KMS-11 (cell line): Measurements from ENCODE around the gene RESF1.

Experiments
- H2AFZ ChIP-seq: fragments of 200-600 bp; sonication (generic); 2 replicates; pipeline ENCODE4 v1.6.1; 2016; ENCODE audit warnings: antibody characterized with exemption, mixed run types, low read depth
- H3K27ac ChIP-seq: fragments of 200-600 bp; sonication (generic); 2 replicates; pipeline ENCODE4 v1.6.1; 2016; ENCODE audit warnings: mild to moderate bottlenecking, mixed run types
- H3K27me3 ChIP-seq: fragments of 200-600 bp; sonication (generic); 2 replicates; pipeline ENCODE4 v1.6.1; 2017; ENCODE audit warnings: mild to moderate bottlenecking, low read depth, mixed run types, moderate library complexity; ENCODE audit not compliant: insufficient read depth
- H3K36me3 ChIP-seq: fragments of 200-600 bp; sonication (generic); 2 replicates; pipeline ENCODE4 v1.6.1; 2017; ENCODE audit warnings: mild to moderate bottlenecking, mixed run types; ENCODE audit not compliant: insufficient read depth
- H3K4me1 ChIP-seq: fragments of 200-600 bp; sonication (generic); 2 replicates; pipeline ENCODE4 v1.6.1; 2016; ENCODE audit warnings: mild to moderate bottlenecking, low read depth, mixed run types; ENCODE audit not compliant: poor library complexity, severe bottlenecking
- H3K4me2 ChIP-seq: fragments of 200-600 bp; sonication (generic); 2 replicates; pipeline ENCODE4 v1.7.0; 2016; ENCODE audit warnings: mild to moderate bottlenecking, mixed run types
- H3K4me3 ChIP-seq: fragments of 200-600 bp; sonication (generic); IDR thresholded peaks from 2 replicates; pipeline ENCODE4 v1.6.1; 2017; ENCODE audit warnings: low read depth, low read length, mixed read lengths; ENCODE audit not compliant: insufficient read depth
- H3K79me2 ChIP-seq: fragments of 200-600 bp; sonication (generic); 2 replicates; pipeline ENCODE4 v1.6.1; 2016; ENCODE audit warnings: low read depth, mixed run types; ENCODE audit not compliant: insufficient read depth
- H3K9ac ChIP-seq: fragments of 200-600 bp; sonication (generic); 2 replicates; pipeline ENCODE4 v1.6.1; 2016; ENCODE audit warnings: mild to moderate bottlenecking, mixed run types
- H4K20me1 ChIP-seq: fragments of 200-600 bp; sonication (generic); 2 replicates; pipeline ENCODE4 v1.6.1; 2016; ENCODE audit warnings: mild to moderate bottlenecking, mixed run types; ENCODE audit not compliant: insufficient read depth
- TF ChIP-seq, protein P1 (sequence below): fragments of 200-600 bp; sonication (generic); conservative IDR thresholded peaks from 2 replicates; pipeline ENCODE4 v1.6.1; 2017; ENCODE audit warnings: low read depth, mild to moderate bottlenecking, antibody characterized with exemption, low read length, moderate library complexity, mixed read lengths

The RESF1 gene

GRCh38 chr12:32003654-32004053, 44.4 kb downstream of the RESF1 start:
- Histone ChIP-seq H2AFZ (no peak overlapping the region), H3K4me1 (no peaks in the 10 kb centered on the region), H3K27me3 (no peaks in the 10 kb centered on the region), H4K20me1 (no peaks in the 10 kb centered on the region), H3K4me2 (no peak overlapping the region), H3K4me3 (no peak overlapping the region), H3K79me2 (no peaks in the 10 kb centered on the region), H3K36me3 (no peaks in the 10 kb centered on the region), H3K27ac (no peak overlapping the region), H3K9ac (no peak overlapping the region)
- TF ChIP-seq, protein P1, sequence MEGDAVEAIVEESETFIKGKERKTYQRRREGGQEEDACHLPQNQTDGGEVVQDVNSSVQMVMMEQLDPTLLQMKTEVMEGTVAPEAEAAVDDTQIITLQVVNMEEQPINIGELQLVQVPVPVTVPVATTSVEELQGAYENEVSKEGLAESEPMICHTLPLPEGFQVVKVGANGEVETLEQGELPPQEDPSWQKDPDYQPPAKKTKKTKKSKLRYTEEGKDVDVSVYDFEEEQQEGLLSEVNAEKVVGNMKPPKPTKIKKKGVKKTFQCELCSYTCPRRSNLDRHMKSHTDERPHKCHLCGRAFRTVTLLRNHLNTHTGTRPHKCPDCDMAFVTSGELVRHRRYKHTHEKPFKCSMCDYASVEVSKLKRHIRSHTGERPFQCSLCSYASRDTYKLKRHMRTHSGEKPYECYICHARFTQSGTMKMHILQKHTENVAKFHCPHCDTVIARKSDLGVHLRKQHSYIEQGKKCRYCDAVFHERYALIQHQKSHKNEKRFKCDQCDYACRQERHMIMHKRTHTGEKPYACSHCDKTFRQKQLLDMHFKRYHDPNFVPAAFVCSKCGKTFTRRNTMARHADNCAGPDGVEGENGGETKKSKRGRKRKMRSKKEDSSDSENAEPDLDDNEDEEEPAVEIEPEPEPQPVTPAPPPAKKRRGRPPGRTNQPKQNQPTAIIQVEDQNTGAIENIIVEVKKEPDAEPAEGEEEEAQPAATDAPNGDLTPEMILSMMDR = no peak

GRCh38 chr12:32005496-32006125, 46.4 kb downstream of the RESF1 start:
- no peak overlapping the region for H3K9ac ChIP-seq
- no peaks in the 10 kb centered on the region for H3K79me2 ChIP-seq
- TF ChIP-seq, protein P1 = no peak
- no peaks in the 10 kb centered on the region for H3K36me3 ChIP-seq
- H4K20me1 ChIP-seq = no peaks in the 10 kb centered on the region
- H3K27me3 ChIP-seq = no peaks in the 10 kb centered on the region
- H3K27ac ChIP-seq = no peak overlapping the region
- no peaks in the 10 kb centered on the region for H3K4me1 ChIP-seq
- H3K4me2 ChIP-seq = no peak overlapping the region
- H3K4me3 ChIP-seq = no peak overlapping the region
- H2AFZ ChIP-seq = no peak overlapping the region
